ENCODE measurements around the gene PRSS27. TPM values are rescaled to one million over a fixed set of nuclear protein-coding genes. Genes with fewer than 3 reads are reported as not detected.
A peak's percentile ranks its signal among the peaks of the same experiment; 100 is the strongest.

The PRSS27 gene
- total and polyA plus RNA-seq, 2 of the 8 experiments (the other 6 are each of a cell fraction or from before 2014, with no cell fraction given) = 1.3 to 7.5 TPM

GRCh38 chr16:2682209-2683021 is 37.6 kb downstream of the PRSS27 start, which contains the start of gene KCTD5 (continued):
- TF ChIP-seq, protein P1, sequence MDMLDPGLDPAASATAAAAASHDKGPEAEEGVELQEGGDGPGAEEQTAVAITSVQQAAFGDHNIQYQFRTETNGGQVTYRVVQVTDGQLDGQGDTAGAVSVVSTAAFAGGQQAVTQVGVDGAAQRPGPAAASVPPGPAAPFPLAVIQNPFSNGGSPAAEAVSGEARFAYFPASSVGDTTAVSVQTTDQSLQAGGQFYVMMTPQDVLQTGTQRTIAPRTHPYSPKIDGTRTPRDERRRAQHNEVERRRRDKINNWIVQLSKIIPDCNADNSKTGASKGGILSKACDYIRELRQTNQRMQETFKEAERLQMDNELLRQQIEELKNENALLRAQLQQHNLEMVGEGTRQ (IDR thresholded peaks at IDR 0.05; ENCODE audit: low read length) = peak; percentile 78
- peak; percentile 87 for TF ChIP-seq ASH2L (IDR thresholded peaks at IDR 0.05; ENCODE audit: low read length)
- TF ChIP-seq PHF8 (conservative IDR thresholded peaks at IDR 0.05; ENCODE audit: low read depth, low read length) = peak; percentile 88
- peak; percentile 50 to 57; a peak in 1 of 4 replicates for TF ChIP-seq HDAC2 (IDR thresholded peaks at IDR 0.05; ENCODE audit: borderline replicate concordance in 1 of 2, low read depth in 2 of 2, low read length in 2 of 2)
- peak; percentile 90 for TF ChIP-seq CREB1 (IDR thresholded peaks at IDR 0.05)
- TF ChIP-seq ATF2 (IDR thresholded peaks at IDR 0.05; ENCODE audit: low read length) = no peak
- TF ChIP-seq, protein P2, sequence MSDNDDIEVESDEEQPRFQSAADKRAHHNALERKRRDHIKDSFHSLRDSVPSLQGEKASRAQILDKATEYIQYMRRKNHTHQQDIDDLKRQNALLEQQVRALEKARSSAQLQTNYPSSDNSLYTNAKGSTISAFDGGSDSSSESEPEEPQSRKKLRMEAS (IDR thresholded peaks at IDR 0.05) = peak; percentile 98
- TF ChIP-seq KDM1A (IDR thresholded peaks at IDR 0.05; ENCODE audit: borderline replicate concordance, low read length) = no peak
- TF ChIP-seq SIX5 (IDR thresholded peaks at IDR 0.05; ENCODE audit: low read depth, low read length) = peak; percentile 46; the same call in 1 of the 2 replicates
- no peak for TF ChIP-seq CBX8 (IDR thresholded peaks at IDR 0.05; ENCODE audit: borderline replicate concordance, low read depth, low read length)
- peak in 1 of 2 experiments; percentile 2; a peak in 1 of 4 replicates for TF ChIP-seq RAD21 (IDR thresholded peaks at IDR 0.05 in 1 of 2, conservative IDR thresholded peaks at IDR 0.05 in 1 of 2; ENCODE audit: low read depth in 2 of 2, low read length in 2 of 2)
- no peak; the same call in 1 of the 2 replicates for TF ChIP-seq JUN (IDR thresholded peaks at IDR 0.05; ENCODE audit: low read depth, low read length)
- peak; percentile 54 for TF ChIP-seq KDM4A (IDR thresholded peaks at IDR 0.05; ENCODE audit: low read depth, low read length, severe bottlenecking)
- TF ChIP-seq NRF1 (IDR thresholded peaks at IDR 0.05; ENCODE audit: low read depth, low read length) = no peak; the same call in 1 of the 2 replicates
- peak; percentile 100 for TF ChIP-seq GABPA (IDR thresholded peaks at IDR 0.05; ENCODE audit: borderline replicate concordance, insufficient read depth, low read length)
- peak; percentile 72; the same call in 1 of the 2 replicates for TF ChIP-seq RXRA (IDR thresholded peaks at IDR 0.05; ENCODE audit: insufficient read depth, low read depth, low read length)
- no peak for TF ChIP-seq SIRT6 (IDR thresholded peaks at IDR 0.05; ENCODE audit: low read length)
- TF ChIP-seq POLR2AphosphoS5 (IDR thresholded peaks at IDR 0.05; ENCODE audit: low read depth, low read length) = peak; percentile 74; the same call in 1 of the 2 replicates
